COLO829 (cell line): ENCODE measurements around the gene PRKCE.

Experiments used
- DNase-seq: peaks from one replicate; pipeline ENCODE4 v3.0.0; 2012; ENCODE audit warnings: low spot score

The PRKCE gene

GRCh38 chr2:45755585-45756335, 104.3 kb downstream of the PRKCE start:
- DNase-seq = peak; percentile 55

GRCh38 chr2:45758018-45758417, 106.5 kb downstream of the PRKCE start:
- no peak for DNase-seq

GRCh38 chr2:45759310-45759851, 107.9 kb downstream of the PRKCE start:
- no peak for DNase-seq

GRCh38 chr2:45761635-45762034, 110.2 kb downstream of the PRKCE start:
- no peak for DNase-seq

DNA sequence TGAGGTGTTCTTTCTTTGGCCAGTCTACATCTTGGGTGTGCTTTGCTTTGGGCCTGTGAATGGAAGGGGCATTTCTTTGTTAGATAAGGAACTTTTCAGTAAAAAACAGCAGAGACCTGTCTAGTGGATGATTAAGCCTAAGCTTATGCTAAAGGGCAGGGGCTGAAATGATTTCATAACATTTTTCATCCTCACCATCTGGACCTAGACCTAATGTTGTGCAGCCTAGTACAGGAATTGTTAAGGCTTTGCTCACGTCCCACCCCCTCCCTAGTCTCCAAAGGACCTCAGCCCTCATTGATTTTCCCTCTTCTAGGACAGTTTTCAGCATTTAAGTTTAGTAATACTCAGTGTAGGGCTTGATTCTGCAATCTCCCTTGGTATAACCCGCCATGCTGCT, 111.8 kb downstream of the PRKCE start:
- DNase-seq = no peak

DNA sequence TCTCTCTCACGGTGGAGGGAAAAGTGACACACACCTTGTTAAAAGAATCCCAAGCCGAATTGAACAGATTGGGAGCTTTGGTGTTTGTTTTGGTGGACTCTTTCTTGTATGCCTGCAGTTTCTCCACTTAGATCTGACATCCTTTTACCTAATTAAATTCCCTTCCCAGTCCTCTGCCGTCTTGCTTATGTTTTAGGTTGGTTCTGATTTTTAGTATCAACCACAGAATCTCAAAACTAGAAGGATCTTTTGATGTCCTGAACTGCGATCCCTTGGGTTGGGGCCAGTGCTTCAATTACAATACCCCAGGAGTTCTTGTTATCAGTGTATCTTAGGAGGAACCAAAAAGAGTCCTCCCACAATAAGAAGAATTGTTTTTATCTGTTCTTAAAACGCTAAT, 112.3 kb downstream of the PRKCE start:
- no peak for DNase-seq

GRCh38 chr2:45765007-45765727, 113.7 kb downstream of the PRKCE start:
- no peak for DNase-seq

- DNase-seq = no peak
These were observed 114.3 kb downstream of the PRKCE start for GRCh38 chr2:45765728-45766254.

- DNase-seq = no peak
These were observed 116.7 kb downstream of the PRKCE start for GRCh38 chr2:45768208-45768607.

DNA sequence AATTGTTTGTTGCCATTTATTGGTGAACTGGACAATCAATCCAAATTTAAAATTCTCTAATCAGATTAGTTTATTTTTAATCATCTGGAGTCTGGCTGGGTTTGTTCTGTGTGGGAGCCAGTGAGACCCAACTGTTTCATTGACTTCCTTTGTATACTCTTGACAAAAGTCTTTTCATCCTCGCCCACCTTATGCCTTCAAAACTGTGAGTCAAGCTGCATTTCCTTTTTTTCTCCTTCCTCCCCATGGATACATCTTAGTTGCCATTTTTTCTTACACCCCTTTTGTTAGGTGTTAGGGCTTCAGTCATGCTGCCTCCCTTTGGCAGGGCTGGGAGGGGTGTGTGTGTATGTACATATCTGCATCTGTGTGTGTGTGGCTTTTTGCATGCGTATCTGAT, 117.6 kb downstream of the PRKCE start:
- DNase-seq = peak; percentile 25

DNA sequence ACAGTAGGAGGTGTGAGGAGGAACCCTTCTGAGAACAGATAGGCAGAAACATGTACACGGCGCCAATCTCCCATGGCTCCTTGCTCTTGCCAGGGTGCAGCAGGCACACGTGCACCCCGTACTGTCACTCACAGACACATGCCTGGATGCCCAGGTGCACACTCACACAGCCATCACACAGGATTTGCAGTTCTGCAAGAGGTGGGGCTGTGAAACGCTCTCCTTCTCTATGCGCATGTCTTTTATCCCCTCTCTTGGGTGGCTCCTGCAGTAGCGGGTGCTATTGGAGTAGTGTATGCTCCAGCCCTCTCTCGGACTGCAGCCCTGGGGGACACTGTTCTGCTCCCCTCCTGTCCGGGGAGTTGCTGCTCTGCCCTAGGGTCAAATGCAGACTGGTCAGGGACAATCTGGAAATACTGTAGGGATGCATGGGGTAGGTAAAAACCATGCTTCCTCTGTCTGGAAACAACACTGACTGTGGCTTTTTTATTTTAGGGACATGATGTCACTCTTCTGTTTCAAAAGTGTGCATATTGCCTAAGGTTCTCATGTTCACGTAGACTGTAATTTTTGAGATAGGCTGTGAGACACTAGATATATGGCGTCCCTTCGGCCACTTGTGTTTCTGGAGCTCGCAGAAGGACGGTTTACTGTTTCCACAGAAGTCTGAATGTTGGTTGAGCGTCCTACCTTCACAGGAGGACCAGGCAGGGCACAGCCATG, 118.5 kb downstream of the PRKCE start:
- DNase-seq = no peak

- no peak for DNase-seq
These were observed 119.3 kb downstream of the PRKCE start for GRCh38 chr2:45770811-45771210.

GRCh38 chr2:45771261-45771660, 119.8 kb downstream of the PRKCE start:
- DNase-seq = no peak

DNA sequence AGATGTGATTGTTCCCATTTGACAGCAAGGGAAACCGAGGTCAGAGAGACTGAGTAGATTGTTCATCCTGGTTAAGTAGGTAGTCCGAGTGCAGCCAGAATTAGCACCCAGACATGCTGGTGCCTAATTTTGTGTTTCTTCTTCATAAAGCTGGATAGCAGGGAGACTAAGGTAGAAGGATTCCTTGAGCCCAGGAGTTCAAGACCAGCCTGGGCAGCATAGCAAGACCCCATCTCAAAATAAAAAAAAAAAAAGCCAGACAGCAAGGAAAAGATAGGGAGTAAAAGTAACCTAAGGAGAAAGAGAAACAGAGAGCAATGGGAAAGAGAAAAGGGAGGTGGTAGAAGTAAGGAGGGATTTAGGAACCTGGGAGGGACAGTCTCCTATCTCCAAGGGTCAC, 120.6 kb downstream of the PRKCE start:
- no peak for DNase-seq

DNA sequence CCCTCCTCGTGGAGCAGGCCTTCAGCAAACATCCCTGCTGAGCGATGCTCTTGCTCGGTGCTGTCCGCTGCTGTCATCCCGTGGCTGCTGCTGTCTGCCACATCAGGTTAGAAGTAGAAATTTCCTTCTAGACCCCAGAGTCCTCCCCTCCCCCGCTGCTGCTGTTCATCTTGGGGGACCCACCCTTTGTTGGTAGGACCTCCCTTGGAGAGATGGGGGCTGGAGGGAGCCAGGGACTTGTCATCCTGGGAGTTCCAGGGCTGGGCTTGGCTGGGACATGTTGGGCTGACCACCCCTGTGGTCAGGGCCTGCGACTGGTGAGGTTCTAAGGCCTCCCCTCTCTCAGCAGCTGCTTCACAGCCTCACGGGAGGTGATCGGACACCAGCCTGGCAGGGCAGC, 122.4 kb downstream of the PRKCE start:
- DNase-seq = no peak

DNA sequence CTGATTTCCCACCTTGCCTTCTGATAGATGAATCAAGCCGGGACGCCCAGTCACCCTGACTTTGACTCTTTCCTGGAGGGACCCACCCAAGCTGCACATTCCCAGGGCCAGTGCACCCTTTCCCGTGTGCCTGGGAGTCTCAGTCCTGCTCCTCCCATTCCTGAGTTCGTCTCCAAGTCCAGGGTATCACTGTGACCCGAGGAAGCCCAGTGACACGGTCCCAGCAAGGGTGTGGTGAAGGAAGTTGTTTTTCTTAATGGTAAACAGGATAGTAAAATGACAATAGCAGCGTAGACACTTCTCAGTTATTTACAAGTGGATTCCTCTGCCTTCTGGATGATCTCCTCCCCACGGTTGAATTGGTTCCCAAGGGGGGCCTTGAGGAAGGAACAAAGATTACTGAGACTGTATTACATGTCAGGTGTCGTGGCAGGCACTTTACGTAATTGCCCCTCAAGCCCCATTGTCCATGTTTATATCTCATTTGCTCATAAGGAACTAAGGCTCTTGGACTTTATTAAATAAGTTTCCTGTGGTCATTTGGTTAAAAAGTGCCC, 123.3 kb downstream of the PRKCE start:
- no peak for DNase-seq

GRCh38 chr2:45776160-45776955, 124.9 kb downstream of the PRKCE start:
- DNase-seq = no peak

DNA sequence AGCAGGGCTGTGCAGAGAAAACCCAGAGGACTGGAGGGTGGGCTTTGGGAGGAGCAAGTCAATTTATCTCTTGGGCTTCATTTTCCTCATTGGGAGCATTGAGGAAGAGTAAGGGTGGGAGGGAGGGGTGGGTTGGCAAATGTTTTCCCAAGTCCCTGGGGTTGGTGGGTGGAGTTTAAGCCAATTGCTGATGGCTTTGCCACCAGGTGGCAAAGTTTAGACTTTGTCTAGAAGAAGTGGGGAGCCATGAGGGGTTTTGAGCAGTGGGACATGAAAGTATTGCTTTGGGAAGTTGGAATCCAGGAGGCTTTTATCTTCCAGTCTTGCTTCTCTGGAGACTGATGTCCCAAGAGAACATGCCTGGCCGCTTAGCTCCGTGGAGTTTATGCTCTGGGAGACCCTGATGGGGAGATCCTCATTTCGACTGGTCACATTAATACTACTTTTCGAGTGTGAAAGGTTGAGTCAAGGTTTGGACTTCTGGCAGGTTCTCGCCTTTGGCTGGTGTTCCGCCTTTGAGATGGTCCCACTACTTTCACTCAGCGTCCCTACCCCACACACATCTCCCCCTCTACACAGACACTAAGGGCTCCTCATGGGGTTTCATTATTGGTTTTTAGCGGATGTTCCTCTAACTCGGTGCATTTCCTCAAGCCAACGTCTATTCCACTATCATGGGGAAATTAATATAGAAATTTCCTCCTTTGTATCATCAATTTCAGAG, 126.7 kb downstream of the PRKCE start:
- no peak for DNase-seq

DNA sequence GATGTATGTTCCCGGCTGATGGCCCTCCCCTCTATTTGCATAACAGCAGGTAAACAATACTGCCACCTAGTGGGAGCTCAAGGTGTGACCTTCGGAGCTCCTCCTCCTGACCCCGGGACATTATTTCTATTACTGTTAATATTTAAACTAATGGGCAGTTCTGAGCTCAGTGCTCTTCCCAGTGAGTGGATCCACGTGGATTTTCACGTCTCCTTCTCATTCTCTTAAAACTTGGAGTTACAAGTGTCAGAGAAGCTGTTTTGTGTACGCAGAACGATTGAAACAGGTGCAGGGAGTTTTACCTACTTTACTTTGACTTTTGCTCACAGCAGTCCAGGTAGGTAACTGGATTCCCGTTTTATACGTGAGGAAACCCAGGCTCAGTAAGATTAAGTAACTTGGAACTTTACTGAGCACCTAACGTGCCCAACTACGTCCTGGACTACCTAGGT, 127.3 kb downstream of the PRKCE start:
- DNase-seq = peak; percentile 68
